Activated CD8-positive, alpha-beta memory T cell treated with anti-CD3 and anti-CD28 coated beads, Interleukin-2, amount 10 ng/mL, durations not matched to agents 7 days and 5 days (primary cell): ENCODE measurements around the gene SOX3. TPM values are rescaled to one million over a fixed set of nuclear protein-coding genes. Genes with fewer than 3 reads are reported as not detected.

ENCODE experiments used
- ATAC-seq: fragments of 150-1000 bp; cut with Tn5 transposase; one replicate; pipeline ENCODE4 v1.10.0; 2021; ENCODE audit warnings: moderate library complexity
- CTCF ChIA-PET: fragments of 350-600 bp; sonication (Branson Sonifier 250); formaldehyde crosslinking; loops from one replicate; lab custom pipeline; 2021; ENCODE audit warnings: antibody characterized with exemption; lab: Charles Lee
- DNase-seq: peaks from one replicate; pipeline ENCODE4 v3.0.0-alpha.2; 2020
- H3K27ac Mint-ChIP-seq: one replicate; pipeline ENCODE4 v1.8.0; 2021; ENCODE audit warnings: mild to moderate bottlenecking, mixed read lengths
- H3K27me3 Mint-ChIP-seq: one replicate; pipeline ENCODE4 v1.8.0; 2021; ENCODE audit warnings: mixed read lengths
- H3K36me3 Mint-ChIP-seq: one replicate; pipeline ENCODE4 v1.8.0; 2021; ENCODE audit warnings: mild to moderate bottlenecking, mixed read lengths
- H3K4me1 Mint-ChIP-seq: one replicate; pipeline ENCODE4 v1.8.0; 2021; ENCODE audit warnings: mixed read lengths
- H3K4me3 Mint-ChIP-seq: one replicate; pipeline ENCODE4 v1.8.0; 2021; ENCODE audit warnings: mild to moderate bottlenecking, moderate library complexity, mixed read lengths
- H3K9me3 Mint-ChIP-seq: one replicate; pipeline ENCODE4 v1.8.0; 2022; ENCODE audit warnings: low read depth, mixed read lengths
- total RNA-seq, 2 experiments: library from RNA; stranded (reverse); gene quantifications; one replicate each; pipeline ENCODE4 v1.2.3, GENCODE V29; 2021

The SOX3 gene
- total RNA-seq = not detected

GRCh38 chrX:140504371-140505324 is at the start of gene SOX3:
Gene SOX3, minus strand, starts transcription at chrX:140505069. Its CDS starts 9 bp downstream, at chrX:140505060.
- CTCF ChIA-PET = no interaction called here
- DNase-seq (no peak), ATAC-seq (no peak)
- H3K4me3 Mint-ChIP-seq = no peak within 1 kb of the TSS
- no peaks in the 10 kb centered on the region for H3K9me3 Mint-ChIP-seq
- peaks cover 3% of the 10 kb centered on the region for H3K36me3 Mint-ChIP-seq
- H3K4me1 Mint-ChIP-seq = no peaks in the 10 kb centered on the region
- H3K27me3 Mint-ChIP-seq = peaks cover 67% of the 10 kb centered on the region
- H3K27ac Mint-ChIP-seq = no peak within 1 kb of the TSS

GRCh38 chrX:140548985-140549384 is 44.1 kb upstream of the SOX3 start:
- H3K27me3 Mint-ChIP-seq = no peaks in the 10 kb centered on the region
- H3K9me3 Mint-ChIP-seq = no peaks in the 10 kb centered on the region
- H3K4me1 Mint-ChIP-seq = no peaks in the 10 kb centered on the region
- H3K27ac Mint-ChIP-seq = no peak overlapping the region
- CTCF ChIA-PET = no interaction called here
- H3K36me3 Mint-ChIP-seq = no peaks in the 10 kb centered on the region
- DNase-seq (no peak), ATAC-seq (no peak)
- H3K4me3 Mint-ChIP-seq = no peak overlapping the region

GRCh38 chrX:140526171-140526570 is 21.3 kb upstream of the SOX3 start:
- Mint-ChIP-seq H3K27ac (no peak overlapping the region), H3K27me3 (no peaks in the 10 kb centered on the region), H3K4me3 (no peak overlapping the region), H3K4me1 (no peaks in the 10 kb centered on the region), H3K9me3 (no peaks in the 10 kb centered on the region), H3K36me3 (no peaks in the 10 kb centered on the region)
- DNase-seq (no peak), ATAC-seq (no peak)
- CTCF ChIA-PET = no interaction called here

- CTCF ChIA-PET = no interaction called here
- no peak overlapping the region for H3K27ac Mint-ChIP-seq
- ATAC-seq (no peak), DNase-seq (no peak)
- no peaks in the 10 kb centered on the region for H3K27me3 Mint-ChIP-seq
- no peak overlapping the region for H3K4me3 Mint-ChIP-seq
- H3K9me3 Mint-ChIP-seq = no peaks in the 10 kb centered on the region
- no peaks in the 10 kb centered on the region for H3K4me1 Mint-ChIP-seq
- H3K36me3 Mint-ChIP-seq = no peaks in the 10 kb centered on the region
Observed at GRCh38 chrX:140525448-140525847, 20.6 kb upstream of the SOX3 start.

- no peaks in the 10 kb centered on the region for H3K27me3 Mint-ChIP-seq
- H3K4me3 Mint-ChIP-seq = no peak overlapping the region
- no peaks in the 10 kb centered on the region for H3K9me3 Mint-ChIP-seq
- ATAC-seq (no peak), DNase-seq (no peak)
- H3K4me1 Mint-ChIP-seq = no peaks in the 10 kb centered on the region
- no peak overlapping the region for H3K27ac Mint-ChIP-seq
- no peaks in the 10 kb centered on the region for H3K36me3 Mint-ChIP-seq
- CTCF ChIA-PET = no interaction called here
Observed at GRCh38 chrX:140524556-140524955, 19.7 kb upstream of the SOX3 start.

- H3K27me3 Mint-ChIP-seq = no peaks in the 10 kb centered on the region
- H3K4me3 Mint-ChIP-seq = no peak overlapping the region
- DNase-seq = no peak
- no peaks in the 10 kb centered on the region for H3K36me3 Mint-ChIP-seq
- CTCF ChIA-PET = no interaction called here
- H3K27ac Mint-ChIP-seq = no peak overlapping the region
- no peak for ATAC-seq
- no peaks in the 10 kb centered on the region for H3K9me3 Mint-ChIP-seq
- H3K4me1 Mint-ChIP-seq = no peaks in the 10 kb centered on the region
Observed at GRCh38 chrX:140521393-140521792, 16.5 kb upstream of the SOX3 start.

GRCh38 chrX:140514554-140514953 is 9.7 kb upstream of the SOX3 start:
- ATAC-seq (no peak), DNase-seq (no peak)
- Mint-ChIP-seq H3K27me3 (peaks cover 16% of the 10 kb centered on the region), H3K4me3 (no peak overlapping the region), H3K4me1 (no peaks in the 10 kb centered on the region), H3K36me3 (no peaks in the 10 kb centered on the region), H3K27ac (no peak overlapping the region), H3K9me3 (no peaks in the 10 kb centered on the region)
- CTCF ChIA-PET = no interaction called here

- H3K36me3 Mint-ChIP-seq = peaks cover 1% of the 10 kb centered on the region
- ATAC-seq = no peak
Observed at GRCh38 chrX:140510895-140511295, 6.0 kb upstream of the SOX3 start.

GRCh38 chrX:140510306-140510676 is 5.4 kb upstream of the SOX3 start:
- ATAC-seq (no peak), DNase-seq (no peak)
- Mint-ChIP-seq H3K27me3 (peaks cover 49% of the 10 kb centered on the region), H3K9me3 (no peaks in the 10 kb centered on the region), H3K4me1 (no peaks in the 10 kb centered on the region), H3K27ac (no peak overlapping the region), H3K36me3 (peaks cover 1% of the 10 kb centered on the region), H3K4me3 (no peak overlapping the region)
- CTCF ChIA-PET = no interaction called here

More at GRCh38 chrX:140510895-140511295, 6.0 kb upstream of the SOX3 start:
- H3K27me3 Mint-ChIP-seq = peaks cover 44% of the 10 kb centered on the region
- no peaks in the 10 kb centered on the region for H3K9me3 Mint-ChIP-seq
- no peaks in the 10 kb centered on the region for H3K4me1 Mint-ChIP-seq
- H3K27ac Mint-ChIP-seq = no peak overlapping the region
- CTCF ChIA-PET = no interaction called here
- no peak for DNase-seq
- no peak overlapping the region for H3K4me3 Mint-ChIP-seq

- DNase-seq (no peak), ATAC-seq (no peak)
- CTCF ChIA-PET = no interaction called here
- peaks cover 1% of the 10 kb centered on the region for H3K36me3 Mint-ChIP-seq
- no peaks in the 10 kb centered on the region for H3K4me1 Mint-ChIP-seq
- no peak overlapping the region for H3K27ac Mint-ChIP-seq
- H3K27me3 Mint-ChIP-seq = peaks cover 51% of the 10 kb centered on the region
- H3K9me3 Mint-ChIP-seq = no peaks in the 10 kb centered on the region
- no peak overlapping the region for H3K4me3 Mint-ChIP-seq
Observed at GRCh38 chrX:140509468-140510305, 4.8 kb upstream of the SOX3 start.

GRCh38 chrX:140508958-140509357 is 4.1 kb upstream of the SOX3 start:
- CTCF ChIA-PET = no interaction called here
- ATAC-seq = no peak
- Mint-ChIP-seq H3K4me3 (no peak overlapping the region), H3K27ac (no peak overlapping the region), H3K9me3 (no peaks in the 10 kb centered on the region), H3K36me3 (peaks cover 1% of the 10 kb centered on the region), H3K4me1 (no peaks in the 10 kb centered on the region), H3K27me3 (peaks cover 51% of the 10 kb centered on the region)
- DNase-seq = no peak

- Mint-ChIP-seq H3K4me1 (no peaks in the 10 kb centered on the region), H3K9me3 (no peaks in the 10 kb centered on the region), H3K4me3 (no peak overlapping the region), H3K36me3 (peaks cover 3% of the 10 kb centered on the region), H3K27ac (no peak overlapping the region), H3K27me3 (peaks cover 56% of the 10 kb centered on the region)
- DNase-seq (no peak), ATAC-seq (no peak)
- CTCF ChIA-PET = no interaction called here
Observed at GRCh38 chrX:140507982-140508305, 3.1 kb upstream of the SOX3 start.

- H3K4me1 Mint-ChIP-seq = no peaks in the 10 kb centered on the region
- CTCF ChIA-PET = interaction anchor here (0.6 kb wide), 1 partner anchor 474 kb away, joined by 3 read pairs; no protein-coding TSS in a partner anchor
- no peak for ATAC-seq
- DNase-seq = no peak
- peaks cover 62% of the 10 kb centered on the region for H3K27me3 Mint-ChIP-seq
- peaks cover 3% of the 10 kb centered on the region for H3K36me3 Mint-ChIP-seq
- no peak overlapping the region for H3K27ac Mint-ChIP-seq
- H3K9me3 Mint-ChIP-seq = no peaks in the 10 kb centered on the region
- no peak overlapping the region for H3K4me3 Mint-ChIP-seq
Observed at GRCh38 chrX:140507223-140507981, 2.5 kb upstream of the SOX3 start.
